GM18868 (cell line): ENCODE measurements around the gene NKX2-3.

Experiments
- ATAC-seq: cut with Tn5 transposase; IDR thresholded peaks from one replicate; pipeline ENCODE4 v1.9.1; 2021; ENCODE audit warnings: mild to moderate bottlenecking, moderate library complexity; ENCODE audit not compliant: unreplicated experiment

NKX2-3 gene

DNA sequence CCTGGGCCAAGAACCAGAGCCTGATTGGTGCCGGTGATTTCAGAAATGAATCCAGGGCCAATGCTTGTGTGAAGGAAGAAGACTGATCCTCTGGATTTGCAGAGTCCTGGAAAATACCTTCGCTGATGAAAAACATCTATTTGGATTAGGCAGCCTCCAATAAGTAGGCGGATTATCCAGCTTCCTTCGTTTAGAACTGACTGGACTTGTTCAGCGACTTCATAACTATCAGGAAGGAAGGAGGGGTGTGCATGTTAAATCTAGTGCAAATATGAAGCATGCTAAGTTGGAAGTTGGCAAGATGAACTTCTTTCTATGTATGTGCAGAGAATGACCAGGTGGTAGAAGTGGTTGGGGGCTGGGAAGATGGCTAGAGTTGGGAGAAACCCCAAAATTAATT lies 41.0 kb downstream of the NKX2-3 start:
- ATAC-seq = no peak

DNA sequence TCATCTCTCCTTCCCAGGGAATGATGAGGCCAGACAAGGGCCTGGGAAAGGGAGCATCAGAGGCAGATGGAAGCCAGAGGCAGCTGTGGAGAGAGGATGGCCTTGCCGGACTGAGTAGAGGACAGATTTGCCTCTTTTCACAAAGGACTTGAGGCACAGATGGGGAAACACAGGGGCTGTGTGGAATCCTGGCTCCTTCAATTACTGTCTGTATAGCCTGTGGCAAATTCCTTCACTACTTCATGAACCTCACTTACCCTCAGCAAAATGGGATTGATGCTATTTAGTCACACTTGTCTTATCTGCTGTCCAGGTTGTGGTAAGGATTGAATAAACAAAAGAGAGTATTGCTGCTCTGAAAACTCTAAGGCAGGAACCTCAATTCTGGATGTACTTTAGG lies 47.2 kb downstream of the NKX2-3 start:
- ATAC-seq = no peak

DNA sequence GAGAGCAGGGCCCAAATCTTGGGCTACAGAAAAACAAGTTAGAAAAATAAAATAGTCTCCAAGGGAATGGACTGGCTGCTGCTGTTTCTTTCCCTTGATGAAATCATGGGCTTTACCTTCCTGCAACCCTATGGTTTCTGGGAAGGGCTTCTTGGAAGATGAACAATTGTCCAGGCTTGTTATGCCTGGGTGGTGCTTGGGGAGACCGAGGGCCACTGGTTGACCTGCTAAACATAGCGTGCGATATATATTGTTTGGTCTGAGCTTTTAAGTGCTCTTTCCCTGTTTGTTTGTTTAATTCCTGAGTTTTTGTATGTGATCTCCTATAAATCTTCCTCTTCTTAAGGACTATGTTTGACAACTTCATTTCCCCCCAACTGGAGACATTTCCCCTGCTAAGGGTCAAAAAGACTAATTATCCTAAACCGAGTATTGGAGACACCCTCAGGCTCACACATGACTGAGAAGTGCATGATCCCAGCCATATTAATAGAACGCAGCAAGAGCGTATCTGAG lies 49.6 kb downstream of the NKX2-3 start:
- ATAC-seq = no peak

GRCh38 chr10:99583687-99584086 lies 50.9 kb downstream of the NKX2-3 start:
- ATAC-seq = no peak
